Fibroblast of the aortic adventitia (primary cell): Measurements from ENCODE around the gene RNF115. TPM values are rescaled to one million over a fixed set of nuclear protein-coding genes. Genes with fewer than 3 reads are reported as not detected.

Experiments
- DNase-seq: peaks from one replicate; pipeline ENCODE4 v3.0.0-alpha.2; 2010; ENCODE audit warnings: low read depth
- H3K4me3 ChIP-seq: 2 replicates; pipeline ENCODE4 v1.5.1; 2011; ENCODE audit warnings: low read depth, mild to moderate bottlenecking, control low read depth, low read length, moderate library complexity
- CTCF ChIP-seq: IDR thresholded peaks from 2 replicates; pipeline ENCODE4 v1.5.1; 2011; ENCODE audit warnings: mild to moderate bottlenecking, low read length, control low read depth, inconsistent platforms; ENCODE audit not compliant: insufficient read depth
- total RNA-seq: library from RNA; depleted of rRNA; stranded (reverse); fragments of >200 nt; gene quantifications from 2 replicates; pipeline ENCODE4 v1.2.3, GENCODE V29; 2012; ENCODE audit warnings: low replicate concordance

RNF115 gene
- total RNA-seq, 1 donor = 33.5 TPM

GRCh38 chr1:145705622-145706021 is 118.3 kb downstream of the RNF115 start:
- TF ChIP-seq CTCF = no peak
- H3K4me3 ChIP-seq = no peak overlapping the region
- DNase-seq = no peak

- DNase-seq = no peak
- H3K4me3 ChIP-seq = no peak overlapping the region
- no peak for TF ChIP-seq CTCF
Measured at GRCh38 chr1:145702826-145703225, 121.1 kb downstream of the RNF115 start.

GRCh38 chr1:145702052-145702451 is 121.8 kb downstream of the RNF115 start:
- no peak for DNase-seq
- no peak for TF ChIP-seq CTCF
- no peak overlapping the region for H3K4me3 ChIP-seq

- H3K4me3 ChIP-seq = no peak overlapping the region
- TF ChIP-seq CTCF = no peak
- DNase-seq = no peak
Measured at GRCh38 chr1:145701306-145701862, 122.5 kb downstream of the RNF115 start.

- DNase-seq = no peak
- no peak for TF ChIP-seq CTCF
- no peak overlapping the region for H3K4me3 ChIP-seq
Measured at GRCh38 chr1:145696630-145696960, 127.3 kb downstream of the RNF115 start.

- no peak for DNase-seq
- no peak overlapping the region for H3K4me3 ChIP-seq
- no peak for TF ChIP-seq CTCF
Measured at GRCh38 chr1:145695821-145696629, 127.9 kb downstream of the RNF115 start.
